NCI-H748 treated with DMSO at 0.1 percent for 48 hours (cell line): ENCODE measurements around the gene PADI1.
"Not testable (repeated sequence)": the region's sequence is repeated elsewhere in the genome, so short reads cannot be mapped to it uniquely, and the experiment has no call there.

ENCODE experiments used
- DNase-seq: peaks from one replicate; lab custom pipeline; 2025; lab: John Stamatoyannopoulos, UW

PADI1 gene

DNA sequence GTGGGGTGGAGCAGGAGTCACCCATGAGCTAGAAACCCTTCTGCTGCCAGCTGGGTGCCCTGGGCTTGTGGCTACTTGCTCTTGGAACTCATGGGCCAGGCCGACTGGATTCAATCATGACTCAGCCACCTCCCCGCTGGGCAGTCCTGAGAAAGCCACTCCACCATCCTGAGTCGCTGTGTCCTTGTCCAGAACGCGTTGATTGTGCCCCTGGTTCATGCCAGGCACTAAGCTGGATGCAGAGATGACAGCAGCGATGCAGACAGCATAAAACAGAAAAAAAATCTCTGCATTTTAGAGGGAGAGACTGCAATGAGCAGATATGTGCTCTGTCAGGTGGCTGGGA is 10.6 kb downstream of the PADI1 start:
- no peak for DNase-seq

DNA sequence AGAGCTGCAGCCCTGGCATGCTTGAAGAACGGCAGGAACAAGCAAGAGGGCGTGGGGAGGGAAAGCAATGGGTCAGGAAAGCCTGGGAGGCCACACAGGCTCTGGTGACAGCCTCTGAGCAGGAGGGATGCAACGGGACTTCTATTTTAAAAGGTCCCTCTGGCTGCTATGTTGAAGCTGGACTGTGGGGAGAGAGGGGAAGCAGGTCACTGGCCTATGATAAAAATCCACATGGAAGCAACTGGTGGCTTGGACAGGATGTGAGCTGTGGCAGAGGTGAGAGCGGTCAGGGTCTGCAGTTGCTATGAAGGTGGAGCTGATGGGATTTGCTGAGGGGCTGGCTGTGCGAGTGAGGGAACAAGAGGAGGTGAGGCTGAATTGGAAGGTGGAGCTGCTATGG is 11.2 kb downstream of the PADI1 start:
- DNase-seq: no peak

DNA sequence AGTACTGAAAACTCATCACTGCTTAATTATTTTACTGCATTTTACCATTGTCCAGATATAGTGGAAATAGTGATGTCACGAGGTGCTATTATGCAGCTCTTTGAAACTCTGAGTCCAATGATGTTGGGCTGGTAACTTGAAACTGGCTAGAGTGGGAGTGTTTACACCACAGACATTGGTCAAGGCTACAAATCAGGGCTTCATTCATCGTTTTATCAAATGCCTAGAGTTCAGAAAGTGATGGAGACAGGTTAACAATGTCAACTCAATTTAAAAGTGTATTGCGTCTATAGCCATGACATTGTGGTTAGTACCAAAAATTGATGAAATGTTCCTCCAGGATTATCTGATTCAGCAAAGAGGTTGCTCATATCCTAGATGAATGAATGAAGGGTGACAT is 12.7 kb downstream of the PADI1 start:
- DNase-seq: no peak

DNA sequence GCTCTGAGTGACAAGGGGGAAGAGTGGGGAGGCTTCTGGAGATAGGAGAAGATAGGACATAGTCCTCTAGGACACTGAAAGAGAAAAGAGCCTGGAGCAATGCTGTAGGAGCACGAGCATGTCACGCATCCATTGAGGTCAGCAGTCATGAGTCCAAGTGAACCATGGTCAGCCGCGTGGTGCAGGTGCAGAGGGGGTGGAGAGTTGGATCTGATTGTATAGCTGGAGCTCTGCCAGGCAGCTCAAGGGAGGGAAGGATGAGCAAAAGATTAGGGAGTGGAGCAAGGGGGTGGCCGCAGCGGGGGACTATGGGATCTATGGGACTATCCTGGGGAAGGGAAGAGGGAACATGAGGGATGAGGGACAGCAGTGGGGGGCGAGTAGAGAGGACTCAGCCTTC is 14.0 kb downstream of the PADI1 start:
- no peak for DNase-seq

DNA sequence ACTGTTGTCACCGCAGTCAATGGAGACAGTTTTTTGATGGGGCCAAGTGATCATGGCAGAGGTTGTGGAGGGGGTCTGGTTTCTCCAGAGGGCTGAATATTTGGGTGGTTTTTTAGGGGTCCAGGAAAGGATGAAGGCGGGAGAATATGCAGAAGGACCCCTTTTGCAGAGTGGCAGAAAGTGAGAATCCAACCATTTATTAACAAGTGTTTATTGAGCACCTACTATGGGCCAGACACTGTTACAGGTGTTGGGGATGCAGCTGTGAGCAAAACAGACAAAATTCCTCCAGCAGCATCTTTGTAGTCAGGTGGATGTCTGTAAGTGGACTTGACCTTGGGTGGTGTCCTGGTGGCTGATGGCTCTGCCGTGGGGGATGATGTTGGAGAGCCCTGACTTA is 15.4 kb downstream of the PADI1 start:
- no peak for DNase-seq

DNA sequence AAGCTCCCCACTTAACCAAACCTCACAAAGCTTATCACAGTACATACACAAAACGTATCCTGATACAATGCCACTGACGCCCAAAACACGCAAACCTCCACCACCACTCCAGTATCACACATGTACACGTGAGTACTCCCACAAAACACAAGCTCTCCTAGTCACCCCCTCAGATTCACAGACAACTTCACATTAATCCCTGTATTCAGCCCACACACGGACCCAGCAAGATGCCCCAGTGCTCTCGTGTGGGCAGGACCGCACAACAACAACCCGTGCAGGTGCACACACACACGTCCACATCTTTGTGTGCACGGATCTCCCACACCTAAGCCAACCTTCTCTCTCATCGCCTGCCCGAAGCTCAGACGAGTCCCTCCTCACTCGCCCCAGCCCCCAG is 17.6 kb downstream of the PADI1 start:
- no peak for DNase-seq

DNA sequence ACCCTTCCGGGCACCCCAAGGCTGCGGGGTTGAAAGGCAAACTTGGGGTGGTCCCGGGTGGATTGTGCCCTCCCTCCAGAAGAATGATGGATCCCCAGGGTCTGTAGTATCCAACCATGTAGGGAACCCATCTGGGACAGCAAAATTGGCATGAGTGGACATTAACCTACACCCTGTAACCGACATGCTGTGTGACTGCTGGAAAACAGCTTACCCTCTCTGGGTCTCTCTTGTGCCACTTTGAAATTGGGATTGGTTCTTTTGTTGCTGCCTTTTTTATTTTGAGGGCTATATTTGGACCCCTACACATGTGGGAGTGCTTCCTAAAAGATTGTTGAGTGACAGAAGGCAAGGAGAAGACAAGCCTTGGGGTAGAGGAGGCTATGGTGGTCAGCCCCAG is 19.5 kb downstream of the PADI1 start:
- DNase-seq: no peak

DNA sequence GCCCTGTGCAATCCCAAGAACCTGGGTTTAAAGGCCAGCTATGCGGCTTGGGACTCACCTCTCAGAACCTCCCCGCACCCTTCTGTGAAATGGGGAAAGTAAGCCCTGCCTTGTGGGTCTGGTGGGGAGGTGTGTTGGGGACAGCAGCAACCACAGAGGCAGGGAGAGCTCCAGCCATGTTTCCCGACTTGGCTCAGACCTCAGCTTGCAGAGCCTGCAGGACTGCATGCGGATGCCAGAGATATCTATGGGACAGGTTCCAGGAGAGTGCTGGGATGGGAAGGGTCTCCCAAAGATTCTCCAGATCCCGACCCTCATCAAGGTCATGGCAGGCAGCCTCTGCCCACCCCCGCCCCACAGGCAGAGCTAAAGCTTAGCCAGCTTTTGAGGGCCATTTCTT is 20.2 kb downstream of the PADI1 start:
- no peak for DNase-seq

DNA sequence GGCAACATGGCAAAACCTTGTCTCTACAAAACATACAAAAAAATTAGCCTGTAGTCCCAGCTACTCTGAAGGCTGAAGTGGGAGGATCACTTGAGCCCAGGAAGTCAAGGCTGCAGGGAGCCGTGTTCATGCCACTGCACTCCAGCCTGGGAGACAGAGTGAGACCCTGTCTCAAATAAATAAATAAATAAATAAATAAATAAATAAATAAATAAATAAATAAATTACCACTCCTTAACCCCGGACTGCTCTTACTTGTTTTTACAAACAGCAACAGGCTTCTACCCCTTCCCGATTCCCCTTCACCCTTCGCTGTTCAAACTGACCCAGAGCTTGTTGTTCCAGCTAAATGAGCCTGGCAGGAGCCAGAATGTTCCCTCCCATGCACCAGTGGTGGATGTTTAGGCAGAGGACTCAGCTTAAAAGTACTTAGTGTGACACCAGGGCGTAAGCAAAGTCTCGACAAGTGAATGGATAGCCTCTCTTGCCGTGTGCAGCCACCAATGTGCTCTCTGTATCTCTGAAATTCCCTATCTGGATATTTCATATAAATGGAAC is 22.5 kb downstream of the PADI1 start:
- no peak for DNase-seq

DNA sequence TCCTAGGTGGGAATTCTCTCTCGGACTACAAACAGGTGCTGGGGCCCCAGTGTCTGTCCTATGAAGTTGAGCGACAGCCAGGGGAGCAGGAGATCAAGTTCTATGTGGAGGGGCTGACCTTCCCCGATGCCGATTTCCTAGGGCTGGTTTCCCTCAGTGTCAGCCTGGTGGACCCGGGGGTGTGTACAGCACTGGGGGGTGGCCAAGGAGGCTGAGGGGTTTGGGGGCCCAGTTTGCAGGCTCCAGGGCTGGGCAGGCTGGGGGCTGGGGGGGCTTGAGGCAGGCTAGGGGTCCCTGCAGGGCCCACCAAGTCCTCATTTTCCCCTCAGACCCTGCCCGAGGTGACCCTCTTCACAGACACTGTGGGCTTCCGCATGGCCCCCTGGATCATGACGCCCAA is 23.7 kb downstream of the PADI1 start:
- DNase-seq: no peak

DNA sequence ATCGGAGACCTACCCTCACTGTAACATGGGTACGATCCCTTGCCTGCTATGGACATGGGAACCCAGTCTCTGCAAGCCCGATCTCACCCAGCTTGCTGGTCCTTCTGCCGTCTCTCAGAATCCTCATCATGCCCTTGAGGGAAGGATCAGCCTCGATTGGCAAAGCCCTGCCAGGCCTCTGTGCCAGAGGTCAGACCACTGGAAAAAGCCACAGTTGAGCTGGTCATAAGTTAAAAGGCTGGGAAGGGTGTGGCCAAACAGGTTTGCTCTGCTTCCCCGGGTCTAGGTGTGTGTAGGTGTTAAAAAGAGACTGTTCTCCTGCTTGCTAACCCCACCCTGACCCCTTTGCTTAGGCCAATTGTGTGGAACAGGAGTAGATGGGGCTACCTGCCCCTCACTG is 24.5 kb downstream of the PADI1 start:
- no peak for DNase-seq

DNA sequence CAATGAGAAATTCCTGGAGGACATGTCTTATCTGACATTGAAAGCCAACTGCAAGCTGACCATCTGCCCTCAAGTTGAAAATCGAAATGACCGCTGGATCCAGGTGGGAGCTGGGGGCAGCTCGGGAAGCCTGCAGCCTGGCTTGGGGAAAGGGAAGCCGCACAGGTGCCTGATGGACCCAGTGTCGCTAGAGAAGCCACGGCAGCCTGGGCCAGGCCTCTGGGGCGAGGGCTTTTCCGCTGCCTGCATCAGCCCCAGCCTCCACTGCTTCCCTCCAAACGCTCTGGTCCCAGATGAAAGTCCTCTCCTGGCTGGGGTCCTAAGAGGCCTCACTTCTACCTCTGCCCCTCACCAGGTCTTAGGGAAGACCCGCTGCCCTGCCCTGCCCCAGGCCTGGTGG is 25.2 kb downstream of the PADI1 start:
- DNase-seq: no peak

DNA sequence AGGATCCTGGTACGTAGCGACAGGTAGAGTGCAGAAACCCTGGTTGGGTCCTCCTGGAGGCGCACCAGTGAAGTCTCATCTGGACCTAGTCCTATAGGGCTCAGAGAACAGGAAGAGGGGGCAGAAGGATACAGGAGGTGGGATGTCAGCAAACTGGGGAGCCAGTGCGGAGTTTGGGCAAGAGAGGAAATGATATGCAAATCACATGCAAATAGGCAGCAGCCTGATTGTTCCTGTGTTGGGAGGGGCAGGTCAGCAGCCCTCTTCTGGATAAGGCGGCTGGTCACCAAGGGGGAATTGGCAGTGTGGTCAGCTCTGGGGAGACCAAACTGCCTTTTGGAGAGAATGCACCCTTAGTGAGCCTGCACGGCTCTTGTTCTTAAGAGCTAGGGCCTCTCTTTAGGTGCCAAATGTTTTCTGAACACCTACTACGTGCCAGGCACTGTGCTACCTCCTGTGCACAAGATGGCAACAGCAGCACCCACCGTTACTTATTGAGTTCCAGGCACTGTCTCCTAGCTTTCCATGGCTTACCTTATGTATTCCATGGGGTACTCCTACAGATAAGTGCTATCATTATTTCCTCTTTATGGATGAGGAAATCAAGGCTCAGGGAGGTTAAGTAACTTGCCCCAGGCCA is 25.9 kb downstream of the PADI1 start:
- DNase-seq: no peak

DNA sequence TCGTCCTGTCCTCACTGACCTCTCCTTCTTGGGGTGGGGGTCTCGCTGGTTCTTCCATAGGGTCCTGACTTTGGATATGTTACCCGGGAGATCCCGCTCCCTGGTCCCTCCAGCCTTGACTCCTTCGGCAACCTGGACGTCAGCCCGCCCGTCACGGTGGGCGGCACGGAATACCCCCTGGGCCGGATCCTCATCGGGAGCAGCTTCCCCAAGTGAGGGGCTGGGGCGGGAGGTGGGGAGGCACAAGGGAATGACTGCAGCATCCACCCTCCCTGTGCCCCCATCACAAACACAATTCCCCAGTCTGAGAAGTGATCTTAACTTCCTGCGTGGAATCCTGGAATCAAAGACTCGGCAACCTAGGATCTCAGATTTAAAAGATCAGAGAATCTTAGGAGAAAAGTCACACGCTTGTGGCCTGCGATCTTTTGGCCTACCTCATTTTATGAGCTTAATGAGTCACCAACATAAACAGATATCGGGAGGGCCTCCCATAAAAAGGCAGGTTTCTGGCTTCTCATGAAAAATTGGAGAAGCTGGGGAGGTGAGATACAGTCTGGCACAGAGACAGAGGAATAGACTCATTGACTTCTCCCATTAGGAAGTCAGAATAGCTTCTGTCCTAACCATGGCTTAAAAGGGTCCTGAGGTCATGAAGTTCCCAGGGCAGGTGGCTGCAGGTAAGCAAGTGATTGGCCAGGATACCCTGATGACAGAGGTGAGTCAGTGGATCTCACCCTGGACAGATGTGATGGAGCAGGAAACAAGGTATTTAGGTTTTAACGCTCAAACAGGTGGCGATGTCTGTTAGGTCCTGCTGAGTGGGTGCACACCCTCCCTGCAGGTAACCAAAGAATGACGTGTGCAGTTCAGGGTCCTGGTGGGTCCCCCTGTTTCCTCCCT is 28.1 kb downstream of the PADI1 start:
- DNase-seq: no peak

DNA sequence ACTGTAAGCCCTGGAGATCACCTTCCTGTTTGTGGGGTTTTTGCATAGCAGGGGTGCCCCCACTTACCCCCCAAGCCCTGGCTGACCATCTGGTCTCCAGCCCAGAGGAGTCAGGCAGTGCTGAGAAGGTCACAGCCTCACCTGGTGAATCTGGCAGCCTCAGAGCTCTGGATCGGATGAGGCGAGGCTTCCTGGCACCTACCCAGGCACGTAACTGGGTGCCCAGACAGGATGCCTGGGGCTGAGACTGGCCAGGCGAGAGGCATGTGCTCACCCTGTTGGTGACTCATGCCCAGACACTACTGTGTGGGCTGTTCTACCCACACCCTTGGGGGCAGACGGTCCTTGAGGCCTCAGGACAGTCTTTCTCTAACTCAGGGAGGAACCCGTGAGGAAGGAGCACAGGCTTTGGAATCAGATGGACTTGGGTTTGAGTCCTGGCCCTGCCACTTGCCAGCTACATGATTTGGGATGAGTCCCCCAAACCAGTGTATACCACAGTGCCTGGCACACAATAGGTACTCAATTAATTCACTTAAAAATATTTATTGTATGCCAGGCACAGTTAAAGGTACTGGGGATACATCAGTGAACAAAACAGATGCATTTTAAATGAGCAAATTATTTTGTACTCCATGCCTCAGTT is 28.9 kb downstream of the PADI1 start:
- no peak for DNase-seq

DNA sequence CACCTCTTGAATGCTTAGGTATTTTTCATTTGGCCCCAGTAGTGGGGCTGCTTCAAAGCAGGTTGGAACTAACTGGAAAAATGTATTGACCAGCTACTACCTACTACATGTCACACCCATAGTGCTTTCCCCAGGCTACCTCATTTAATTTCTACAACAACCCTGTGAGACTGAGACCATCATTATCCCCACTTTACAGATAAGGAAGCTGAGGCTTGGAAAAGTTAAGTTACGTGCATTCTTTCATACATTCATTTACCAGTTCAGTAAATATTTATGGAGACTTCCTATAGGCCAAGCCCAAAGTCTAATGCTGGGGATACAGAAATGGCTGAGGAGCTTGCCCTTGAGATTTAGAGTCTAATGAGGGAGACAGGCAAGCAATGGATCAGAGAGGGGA is 29.5 kb downstream of the PADI1 start:
- no peak for DNase-seq

DNA sequence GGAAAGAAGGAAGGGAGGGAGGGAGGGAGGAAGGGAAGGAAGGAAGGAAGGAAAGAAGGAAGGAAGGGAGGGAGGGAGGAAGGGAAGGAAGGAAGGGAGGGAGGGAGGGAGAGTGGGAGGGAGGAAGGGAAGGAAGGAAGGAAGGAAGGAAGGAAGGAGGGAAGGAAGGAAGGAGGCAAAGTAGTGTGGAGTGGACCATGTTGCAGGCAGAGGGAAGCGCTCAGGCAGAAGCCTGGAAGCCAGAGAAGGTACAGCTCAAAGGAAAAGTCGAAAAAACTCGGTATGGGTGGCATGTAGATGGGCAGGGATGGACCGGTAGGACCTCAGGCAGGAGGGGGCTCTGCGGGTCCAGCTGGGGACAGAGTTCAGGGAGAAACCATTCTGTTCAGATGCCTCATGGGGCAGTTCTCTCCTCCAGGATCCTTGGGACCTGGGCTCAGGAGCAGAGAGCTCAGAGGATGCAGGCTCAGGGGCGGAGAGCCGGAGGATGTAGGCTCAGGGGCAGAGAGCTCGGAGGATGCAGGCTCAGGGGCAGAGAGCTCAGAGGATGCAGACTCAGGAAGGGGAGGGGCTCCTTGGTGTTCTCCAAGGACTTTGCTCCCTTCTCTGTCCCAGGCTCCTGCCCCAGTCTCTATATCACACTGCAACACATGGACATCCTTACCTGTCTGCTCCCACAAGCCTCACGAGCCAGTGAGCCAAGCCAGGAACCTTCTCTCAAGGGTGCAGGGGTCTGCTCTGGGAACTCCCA is 30.4 kb downstream of the PADI1 start:
- no peak for DNase-seq

DNA sequence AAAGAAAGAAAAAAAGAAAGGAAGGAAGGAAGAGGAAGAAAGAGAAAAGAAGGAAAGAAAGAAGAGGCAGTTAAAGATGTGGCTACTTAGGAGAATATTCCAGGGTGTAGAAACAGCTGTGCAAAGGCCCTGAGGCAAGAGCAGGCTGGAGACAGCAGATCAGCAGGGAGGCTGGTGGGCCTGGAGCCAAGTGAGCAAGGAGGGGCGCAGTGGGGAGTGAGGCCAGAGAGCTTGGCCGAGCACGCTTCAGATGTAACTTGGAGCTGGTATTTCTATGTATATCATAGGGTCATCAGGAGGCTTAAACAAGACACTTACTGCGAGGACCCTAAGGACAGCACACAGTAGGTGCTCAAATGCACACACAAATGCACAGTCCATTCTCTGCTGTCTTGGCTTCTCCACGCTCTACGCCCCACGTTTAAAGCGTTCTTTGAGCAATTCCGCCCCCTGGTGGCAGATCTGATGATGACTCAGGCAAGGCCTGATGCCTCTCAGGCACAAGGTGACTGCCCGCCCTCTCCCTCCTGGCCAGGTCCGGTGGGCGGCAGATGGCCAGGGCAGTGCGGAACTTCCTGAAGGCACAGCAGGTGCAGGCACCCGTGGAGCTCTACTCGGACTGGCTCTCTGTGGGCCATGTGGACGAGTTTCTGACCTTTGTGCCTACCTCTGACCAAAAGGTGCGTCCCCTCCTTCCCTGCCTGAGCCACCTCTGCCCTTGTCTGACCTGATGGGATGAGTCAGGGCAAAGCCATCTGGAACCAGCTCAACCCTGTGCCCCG is 32.0 kb downstream of the PADI1 start:
- peak; percentile 53 for DNase-seq

DNA sequence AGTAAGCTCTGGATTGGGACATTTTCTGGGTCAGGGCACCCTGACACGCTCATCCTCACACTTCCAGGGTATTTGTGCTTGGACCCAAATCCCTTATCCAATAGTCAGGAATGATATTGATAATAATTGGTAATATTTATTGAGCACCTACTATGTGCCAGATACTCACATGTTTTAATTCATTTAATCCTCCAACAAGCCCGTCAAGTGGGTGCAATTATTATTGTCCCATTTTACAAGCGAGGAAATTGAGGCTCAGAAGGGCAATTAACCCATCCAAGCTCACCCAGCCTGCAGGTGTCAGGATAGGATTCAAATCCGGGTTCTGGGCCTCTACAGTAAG is 32.6 kb downstream of the PADI1 start:
- no peak for DNase-seq

DNA sequence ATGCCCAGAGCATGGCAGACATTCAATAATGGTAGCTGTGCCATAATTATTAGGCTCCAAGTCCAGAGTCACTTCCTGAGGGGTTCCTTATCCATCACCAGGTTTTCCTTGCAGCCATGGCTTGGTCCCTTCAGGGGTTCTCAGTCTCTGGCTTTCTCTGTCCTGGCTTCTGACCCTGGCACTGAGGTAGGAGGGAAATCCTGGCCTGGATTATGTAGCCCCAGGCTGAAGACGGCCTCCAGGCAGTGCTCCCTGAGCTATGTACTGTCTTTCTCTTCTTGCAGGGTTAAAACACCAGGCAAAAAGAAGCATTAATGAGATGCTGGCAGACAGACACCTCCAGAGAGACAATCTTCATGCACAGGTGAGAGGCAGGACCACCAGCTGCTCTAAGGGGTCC is 34.5 kb downstream of the PADI1 start:
- no peak for DNase-seq

DNA sequence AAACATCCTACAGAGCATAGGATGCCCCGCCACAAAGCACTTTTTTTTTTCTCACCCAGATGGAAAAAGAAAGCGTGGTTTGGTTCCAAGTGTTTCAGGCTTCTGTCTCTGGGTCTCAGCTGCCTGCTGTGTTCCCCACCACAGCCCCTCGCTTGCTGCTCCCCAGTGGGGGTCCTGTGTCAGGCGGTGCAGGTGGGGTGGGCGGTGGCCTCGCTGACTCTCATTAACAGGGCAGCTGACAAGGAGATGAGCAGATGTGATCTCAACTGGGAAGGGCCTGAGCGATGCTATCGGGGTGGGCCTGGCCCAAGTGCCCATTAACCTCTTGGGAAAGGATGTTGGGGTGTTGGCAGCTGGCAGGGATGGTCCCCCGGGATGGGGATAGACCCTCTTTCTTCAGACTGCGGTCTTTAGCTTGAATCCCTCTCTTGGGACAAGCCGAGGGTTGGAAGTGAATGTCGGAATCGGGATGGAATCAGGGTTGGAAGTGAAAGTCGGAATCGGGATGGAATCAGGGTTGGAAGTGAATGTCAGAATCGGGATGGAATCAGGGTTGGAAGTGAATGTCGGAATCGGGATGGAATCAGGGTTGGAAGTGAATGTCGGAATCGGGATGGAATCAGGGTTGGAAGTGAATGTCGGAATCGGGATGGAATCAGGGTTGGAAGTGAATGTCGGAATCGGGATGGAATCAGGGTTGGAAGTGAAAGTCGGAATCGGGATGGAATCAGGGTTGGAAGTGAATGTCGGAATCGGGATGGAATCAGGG is 36.3 kb downstream of the PADI1 start:
- DNase-seq: not testable (repeated sequence)
